ENCODE results near the gene SORBS1.

- TF ChIP-seq POLR2A (IDR thresholded peaks at IDR 0.05; ENCODE audit: low read length) (no peak), GATA1 (IDR thresholded peaks at IDR 0.05; ENCODE audit: low read depth, low read length) (no peak)
Measured at GRCh38 chr10:95469676-95470075, 91.5 kb downstream of the SORBS1 start.
